ENCODE measurements around the gene ZSCAN1.

ZSCAN1 gene

GRCh38 chr19:58084596-58085347, 50.9 kb downstream of the ZSCAN1 start:
- DNase-seq: no peak

- DNase-seq: no peak
These were observed 51.6 kb downstream of the ZSCAN1 start for GRCh38 chr19:58085348-58085875.

- DNase-seq: no peak
These were observed 53.2 kb downstream of the ZSCAN1 start for GRCh38 chr19:58086825-58087710.

GRCh38 chr19:58088521-58089052, 54.8 kb downstream of the ZSCAN1 start:
- no peak for DNase-seq

- DNase-seq: no peak
These were observed 56.0 kb downstream of the ZSCAN1 start for GRCh38 chr19:58089846-58090245.

DNA sequence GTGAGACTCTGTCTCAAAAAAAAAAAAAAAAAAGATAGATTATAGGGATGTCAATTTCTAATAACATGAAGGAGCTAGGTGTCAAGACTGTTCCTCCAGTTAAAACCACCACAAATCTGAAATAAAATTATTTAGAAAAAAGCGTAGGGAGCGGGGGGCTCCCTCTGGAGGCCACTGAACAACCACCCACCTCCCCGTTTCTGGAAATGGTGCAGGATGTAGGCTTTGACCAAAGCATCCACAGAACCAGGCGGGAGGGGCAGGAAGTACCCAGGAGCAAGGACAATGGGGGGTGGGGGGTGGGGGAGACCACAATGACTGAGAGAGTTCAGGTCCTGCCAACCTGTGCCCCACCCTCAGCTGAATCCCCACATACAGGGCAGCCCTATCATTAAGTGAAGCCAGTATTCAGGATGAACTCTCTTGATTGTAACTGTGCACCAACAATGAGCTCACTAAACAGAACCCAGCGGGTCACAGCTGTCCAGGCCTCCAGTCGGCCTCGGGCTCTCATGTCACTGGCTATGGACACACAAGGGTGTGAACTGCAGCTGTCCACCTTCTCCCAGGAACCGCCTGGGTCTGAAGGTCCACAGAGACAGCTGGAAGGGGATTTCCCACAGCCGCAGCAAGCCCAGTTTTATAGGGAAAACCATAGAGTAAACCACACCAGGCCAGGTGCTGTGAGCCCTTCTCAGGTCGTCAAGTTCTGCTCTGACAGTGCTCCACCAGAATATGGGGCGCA, 57.6 kb downstream of the ZSCAN1 start:
- no peak for DNase-seq

DNA sequence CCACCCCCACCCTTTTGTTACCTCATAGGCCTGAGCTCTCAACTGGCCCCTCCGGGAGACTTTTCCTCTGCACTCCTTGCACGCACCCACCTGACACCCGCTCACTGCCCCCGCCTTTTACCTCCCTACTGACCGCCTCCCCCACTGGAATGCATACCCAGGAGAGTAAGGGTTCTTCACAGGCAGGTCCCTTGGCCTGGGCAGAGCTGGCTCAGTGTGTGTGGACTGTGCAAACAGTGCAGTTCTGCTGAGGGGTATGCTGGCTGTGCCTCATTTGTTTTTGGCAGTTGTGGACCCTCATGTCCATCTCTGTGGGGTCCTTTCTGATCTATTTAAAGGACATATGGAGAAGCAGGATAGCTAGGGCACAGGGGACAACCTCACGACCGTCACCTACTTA, 59.2 kb downstream of the ZSCAN1 start:
- DNase-seq: no peak

DNA sequence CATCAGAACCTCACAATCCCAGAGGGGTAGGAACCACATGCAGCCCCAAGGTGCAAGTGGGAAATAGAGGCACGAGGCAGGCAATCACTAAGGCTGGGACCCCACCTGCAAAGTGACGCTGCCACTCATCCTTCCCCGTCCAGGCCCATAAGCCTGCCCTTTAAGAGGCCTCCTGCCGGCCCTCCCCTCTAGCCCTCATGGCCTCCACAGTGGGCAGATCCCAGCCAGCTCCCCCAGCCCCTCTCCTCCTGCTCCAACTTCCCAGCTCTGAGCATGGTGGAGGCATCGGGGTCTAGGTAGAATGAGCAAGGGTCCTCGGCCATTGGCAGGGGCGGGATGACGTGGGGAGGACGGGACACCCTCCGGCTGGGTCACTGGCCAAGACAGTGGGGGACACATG, 61.5 kb downstream of the ZSCAN1 start:
- DNase-seq: no peak

DNA sequence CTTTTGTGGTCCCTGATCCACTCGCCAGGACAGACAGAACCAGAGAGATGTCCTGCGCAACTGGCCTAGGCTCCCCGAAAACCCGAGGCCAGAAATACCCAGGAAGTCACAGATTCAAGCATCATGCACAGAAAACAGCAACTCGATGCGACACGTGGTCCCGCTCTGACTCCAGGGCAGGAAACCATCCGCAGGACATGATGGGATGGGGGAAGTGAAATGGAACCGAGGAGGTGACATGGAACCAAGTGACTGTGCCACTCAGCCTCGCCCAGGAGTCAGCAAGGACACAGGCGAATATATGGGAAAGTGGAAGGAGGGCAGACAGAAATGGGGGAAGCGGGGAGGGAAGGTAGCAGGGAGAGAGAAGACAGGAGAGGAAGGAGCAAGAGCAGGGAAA, 63.1 kb downstream of the ZSCAN1 start:
- no peak for DNase-seq

GRCh38 chr19:58097349-58097748, 63.5 kb downstream of the ZSCAN1 start:
- no peak for DNase-seq

DNA sequence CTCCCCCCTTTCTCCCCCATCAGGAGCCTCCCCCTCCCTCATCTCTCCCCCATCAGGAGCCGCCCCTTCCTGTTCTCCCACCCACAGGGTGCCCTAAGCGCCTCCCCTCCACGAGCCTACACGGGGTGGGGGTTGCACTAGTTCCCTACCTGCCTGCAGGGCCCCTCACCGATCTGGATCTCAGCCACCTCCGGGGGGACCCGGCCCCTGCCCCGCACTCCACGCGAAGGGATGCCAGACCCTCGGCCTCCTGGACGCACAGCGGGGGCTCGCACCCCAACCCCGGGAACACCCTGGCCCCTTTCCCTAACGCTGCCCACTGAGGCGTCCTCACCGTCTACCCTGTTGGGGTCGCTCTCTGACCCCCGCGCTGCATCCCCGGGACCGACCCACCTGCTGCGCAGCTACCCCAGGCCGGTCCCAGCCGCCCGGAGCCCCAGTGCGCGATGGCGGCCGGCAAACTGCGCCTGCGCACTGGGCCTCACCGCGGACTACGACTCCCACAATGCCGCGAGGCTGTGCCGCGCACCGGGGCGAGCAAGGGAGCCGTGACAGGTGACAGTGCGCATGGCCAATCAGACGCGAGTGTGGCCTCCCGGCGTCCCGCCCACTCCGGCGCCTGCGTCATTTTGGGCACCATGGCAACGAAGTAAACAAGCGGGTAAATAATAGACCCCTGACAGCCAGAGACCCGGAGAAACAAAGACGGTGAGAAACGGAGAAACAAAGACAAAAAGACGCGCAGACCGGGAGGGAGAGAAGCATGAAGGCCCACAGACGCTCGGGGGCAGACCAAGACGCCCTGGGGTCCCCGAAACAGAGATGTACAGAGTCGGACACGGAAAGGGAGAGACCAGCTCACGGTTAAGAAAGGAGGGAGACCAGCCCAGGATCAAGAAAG, 64.2 kb downstream of the ZSCAN1 start, which contains the start of gene ZSCAN18:
ZSCAN18 (minus strand) TSS at position 451 of the 901 bp plus-strand sequence. CDS start 7,964 bp downstream, outside the sequence.
- peak; percentile 98 for DNase-seq

DNA sequence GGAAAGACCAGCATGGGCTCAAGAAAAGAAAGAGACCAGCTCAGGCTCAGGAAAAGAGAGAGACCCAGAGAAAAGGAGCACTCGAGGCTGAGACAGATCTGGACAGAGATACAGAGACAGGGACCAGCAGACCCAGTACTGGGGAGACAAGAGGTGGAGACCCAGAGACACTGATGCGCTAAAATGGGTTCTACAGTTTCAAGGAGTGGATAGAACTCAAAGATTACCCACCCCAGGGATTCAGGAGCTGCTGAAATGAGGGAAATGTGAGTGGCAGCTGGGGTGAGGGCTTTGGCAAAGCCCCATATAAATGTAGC, 64.8 kb downstream of the ZSCAN1 start:
- no peak for DNase-seq

All from activated naive CD4-positive, alpha-beta T cell treated with anti-CD3 and anti-CD28 coated beads, Interleukin-2, amount 50 U/mL, for 16 hours (primary cell).